ENCODE data around the gene ELL2.

Gene ELL2

DNA sequence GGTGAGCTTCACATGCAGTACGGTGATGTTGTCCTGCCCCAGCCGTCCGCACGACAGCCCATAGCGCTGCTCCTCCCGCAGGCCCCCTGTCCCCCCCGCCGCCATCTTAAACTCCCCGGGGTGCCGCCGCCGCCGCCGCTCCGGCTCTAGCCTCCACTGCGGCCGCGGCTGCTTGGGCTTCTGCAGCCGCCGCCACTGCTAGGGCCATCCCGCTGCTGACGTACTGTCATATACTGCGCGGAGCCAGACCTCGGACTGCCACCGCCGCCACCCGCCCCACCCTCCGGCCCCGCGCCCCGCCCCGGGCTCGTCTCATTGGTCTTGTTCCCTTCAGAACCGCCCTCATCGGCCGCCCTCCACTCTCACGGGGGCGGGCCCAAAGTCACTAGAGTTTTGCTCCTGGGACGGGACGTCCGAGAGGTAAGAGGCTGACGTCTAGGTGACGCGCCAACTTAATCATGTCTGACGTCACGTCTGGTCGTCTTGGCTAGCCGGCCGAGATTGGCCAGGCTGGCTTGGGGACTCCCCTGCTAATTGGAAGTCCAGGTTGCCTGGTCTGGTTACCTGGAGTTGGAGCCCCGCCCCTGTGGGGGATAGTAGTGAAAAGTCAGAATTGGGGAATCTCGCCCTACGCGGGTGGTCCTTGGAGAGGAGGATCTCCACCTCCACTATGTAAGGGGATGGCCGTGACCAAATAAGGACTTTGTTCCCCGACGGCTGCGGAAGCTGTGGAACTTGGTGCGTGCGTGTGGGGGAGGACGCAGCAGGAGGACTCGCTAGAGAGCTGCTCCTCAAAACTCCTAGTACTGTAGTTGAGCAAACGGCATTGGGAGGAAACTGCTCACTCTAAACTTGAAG lies at the start of gene ELL2:
ELL2 (minus strand) TSS at position 235 of the 858 bp plus-strand sequence; CDS start at position 105, 130 bp downstream.
- DNase-seq (ENCODE audit: low read depth in 1 of 2, low spot score in 1 of 2), result peak; percentile 85 to 94

DNA sequence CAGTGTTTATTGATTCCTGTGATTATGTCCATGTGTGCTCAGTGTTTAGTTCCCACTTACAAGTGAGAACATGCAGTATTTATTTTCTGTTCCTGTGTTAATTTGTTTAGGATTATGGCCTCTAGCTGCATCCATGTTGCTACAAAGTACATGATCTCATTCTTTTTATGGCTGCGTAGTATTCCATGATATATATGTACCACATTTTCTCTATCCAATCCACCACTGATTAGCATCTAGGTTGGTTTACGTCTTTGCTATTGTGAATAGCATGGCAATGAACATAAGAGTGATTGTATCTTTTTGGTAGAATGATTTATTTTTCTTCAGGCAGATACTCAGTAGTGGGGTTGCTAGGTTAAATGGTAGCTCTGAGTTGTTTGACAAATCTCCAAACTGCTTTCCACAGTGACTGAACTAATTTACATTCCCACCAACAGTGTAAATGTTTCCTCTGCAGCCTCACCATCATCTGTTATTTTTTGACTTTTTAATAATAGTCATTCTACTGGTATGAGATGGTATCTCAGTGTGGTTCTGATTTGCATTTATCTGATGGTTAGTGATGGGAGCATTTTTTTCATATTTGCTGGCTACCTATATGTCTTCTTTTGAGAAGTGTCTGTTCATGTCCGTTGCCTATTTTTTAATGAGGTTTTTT lies 47.5 kb upstream of the ELL2 start:
- no peak for DNase-seq (ENCODE audit: low read depth in 1 of 2, low spot score in 1 of 2)

DNA sequence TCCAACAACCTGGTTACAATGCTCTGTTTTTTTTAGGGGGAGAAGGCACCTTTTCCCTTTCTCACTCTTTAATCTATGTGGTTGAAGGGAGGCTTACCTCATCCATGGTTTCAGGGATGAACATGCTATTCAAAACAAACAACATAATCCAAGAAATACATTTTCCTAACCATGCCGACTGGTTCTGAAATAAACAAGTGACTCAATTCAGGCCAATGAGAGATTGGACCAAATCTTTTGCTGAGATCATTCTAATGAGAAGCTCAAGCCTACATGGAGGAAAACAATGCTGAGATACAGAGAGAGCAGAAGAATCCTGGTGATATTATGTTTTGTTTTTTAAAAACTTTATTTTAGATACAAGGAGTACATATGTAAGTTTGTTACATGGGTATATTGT lies 46.8 kb upstream of the ELL2 start:
- no peak for DNase-seq (ENCODE audit: low read depth in 1 of 2, low spot score in 1 of 2)

DNA sequence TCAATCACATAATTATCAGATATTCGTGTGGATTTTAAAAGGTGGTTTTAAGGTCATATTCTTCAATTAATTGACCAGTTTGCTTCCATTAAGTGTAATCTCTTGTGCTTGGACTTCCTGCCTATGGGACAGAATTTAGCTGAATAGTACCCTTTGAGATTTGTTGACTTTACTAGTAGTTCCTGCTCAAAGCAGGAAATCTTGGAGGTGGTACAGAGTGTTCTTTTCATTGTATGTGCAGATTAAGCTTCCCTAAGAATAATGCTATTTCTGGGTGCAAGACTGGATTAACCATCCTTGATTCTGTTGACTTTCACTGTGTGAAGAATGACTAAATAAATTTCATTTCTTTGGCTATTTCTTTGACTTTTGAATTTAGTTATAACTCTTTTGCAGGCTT lies 45.4 kb upstream of the ELL2 start:
- no peak for DNase-seq (ENCODE audit: low read depth in 1 of 2, low spot score in 1 of 2)

DNA sequence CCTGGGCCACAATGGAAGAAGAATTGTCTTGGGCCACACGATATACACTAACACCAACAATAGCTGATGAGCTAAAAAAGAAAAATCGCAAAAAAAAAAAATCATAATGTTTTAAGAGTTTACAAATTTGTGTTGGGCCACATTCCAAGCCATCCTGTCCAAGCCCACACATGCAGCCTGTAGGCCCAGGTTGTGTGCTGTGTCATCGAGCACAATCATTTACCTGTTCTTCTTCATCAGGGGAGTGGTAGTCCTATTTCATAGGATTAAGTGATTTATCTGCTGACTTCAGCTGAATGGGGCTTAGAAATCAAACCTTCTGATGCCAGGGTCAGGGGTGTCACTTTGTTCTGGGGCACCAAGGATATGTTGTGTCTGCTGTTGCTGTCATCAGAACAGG lies 44.6 kb upstream of the ELL2 start:
- DNase-seq (ENCODE audit: low read depth in 1 of 2, low spot score in 1 of 2), result no peak

DNA sequence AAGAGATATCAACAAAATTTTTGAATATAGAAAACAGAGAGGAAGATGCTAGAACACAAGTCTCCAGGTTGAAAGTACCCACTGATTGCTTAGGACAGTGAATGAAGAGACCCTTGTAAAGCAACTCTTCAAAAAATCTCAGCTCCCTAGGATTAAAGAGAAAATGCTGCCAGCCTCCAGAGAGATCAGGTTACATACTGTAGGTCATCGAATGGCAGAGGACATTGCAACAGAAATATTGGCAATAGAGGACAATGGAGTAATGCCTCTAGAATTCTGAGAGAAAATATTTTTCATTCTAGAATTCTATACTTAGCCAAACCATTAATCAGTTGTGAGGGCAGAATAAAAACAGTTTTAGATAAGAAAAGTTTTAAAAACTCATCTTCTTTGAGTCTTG lies 43.1 kb upstream of the ELL2 start:
- DNase-seq (ENCODE audit: low read depth in 1 of 2, low spot score in 1 of 2), result no peak

DNA sequence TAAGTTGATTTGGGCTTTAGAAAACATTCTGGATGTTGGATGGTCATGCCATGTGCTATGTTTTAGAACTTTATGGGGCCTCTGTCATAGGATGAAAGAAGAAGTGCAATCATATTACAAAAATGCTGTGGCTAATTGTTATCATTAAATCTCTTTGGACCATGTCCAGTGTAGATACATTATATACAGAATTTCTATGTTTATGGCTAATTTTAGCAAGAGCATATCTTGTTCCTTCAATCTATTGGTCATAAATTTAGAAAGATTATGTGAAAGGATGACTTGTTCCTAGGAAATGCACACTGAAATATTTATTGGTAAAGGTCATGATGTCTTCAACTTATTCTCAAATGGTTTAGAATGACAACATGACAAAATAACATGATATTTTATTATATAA lies 42.4 kb upstream of the ELL2 start:
- DNase-seq (ENCODE audit: low read depth in 1 of 2, low spot score in 1 of 2), result no peak

DNA sequence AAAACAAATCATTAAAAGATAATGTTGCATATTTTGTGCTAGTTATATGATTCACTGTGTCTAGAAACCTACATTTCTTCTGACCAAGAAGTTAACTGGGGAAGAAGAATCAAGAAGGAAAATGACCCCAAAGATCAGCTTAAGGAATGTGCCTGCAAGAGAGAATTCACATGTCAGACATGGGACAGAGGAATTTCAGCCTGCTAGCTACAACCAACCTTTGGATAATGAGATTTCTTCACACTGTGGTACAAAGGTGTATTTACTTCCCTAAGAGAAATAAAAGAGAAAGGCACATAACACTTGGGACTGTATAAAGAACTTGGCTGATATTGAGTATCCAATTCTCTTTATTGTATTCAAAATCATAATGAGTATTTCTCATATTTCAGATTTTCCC lies 39.6 kb upstream of the ELL2 start:
- no peak for DNase-seq (ENCODE audit: low read depth in 1 of 2, low spot score in 1 of 2)

DNA sequence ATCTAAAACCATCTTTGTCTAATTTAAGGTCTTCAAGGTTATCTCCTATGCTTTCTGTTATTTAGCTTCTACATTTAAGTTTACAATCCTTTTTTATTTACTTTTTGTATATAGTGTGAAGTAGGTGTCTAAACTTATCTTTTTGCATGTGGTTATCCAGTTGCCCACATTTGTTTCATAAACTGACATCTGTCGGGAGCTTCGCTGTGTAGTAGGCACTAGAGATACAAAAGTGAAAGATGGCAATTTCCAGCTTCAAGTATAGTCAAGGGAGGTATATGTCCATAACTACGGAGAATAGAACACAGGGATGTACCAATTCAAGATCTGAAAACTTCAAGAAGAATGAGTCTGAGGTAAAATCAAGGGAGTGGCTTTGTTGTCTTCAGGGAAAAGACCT lies 38.7 kb upstream of the ELL2 start:
- DNase-seq (ENCODE audit: low read depth in 1 of 2, low spot score in 1 of 2), result no peak

DNA sequence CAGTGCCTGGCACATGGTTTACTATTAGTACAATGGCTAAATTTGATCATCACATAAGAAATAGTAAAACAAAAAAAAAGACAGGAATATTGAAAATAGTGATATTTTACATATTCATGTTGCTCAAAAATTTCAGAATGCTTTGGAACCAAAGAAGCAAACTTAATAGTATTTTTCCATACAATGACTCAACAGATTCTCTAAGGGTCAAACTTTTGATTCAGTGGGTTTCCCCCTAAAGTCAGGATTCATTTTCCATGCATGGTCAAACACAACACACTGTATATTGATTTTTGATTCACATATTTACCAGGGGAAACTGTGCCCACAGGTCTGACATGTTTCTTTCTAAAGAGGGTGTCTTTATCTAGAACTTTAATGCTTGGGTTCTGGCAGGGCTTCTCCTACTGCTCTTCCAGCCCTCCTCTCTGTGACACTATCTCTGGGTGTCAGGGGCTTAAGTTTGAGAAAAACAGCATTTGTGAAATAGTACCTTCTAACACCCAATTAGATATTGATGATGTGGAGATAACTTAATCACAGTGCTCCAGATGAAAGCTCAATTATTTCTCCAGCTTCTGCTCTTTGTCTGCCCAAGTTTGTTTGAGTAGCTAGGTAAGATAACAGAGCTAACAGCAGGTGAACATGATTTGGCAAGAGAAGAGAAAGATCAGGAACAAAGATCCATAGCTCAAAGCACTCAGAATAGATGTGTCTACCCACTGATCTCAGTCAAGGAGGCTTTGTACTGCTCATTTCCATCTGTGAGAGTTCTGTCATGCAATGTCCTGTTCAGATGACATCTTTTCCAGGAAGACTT lies 35.5 kb upstream of the ELL2 start:
- DNase-seq (ENCODE audit: low read depth in 1 of 2, low spot score in 1 of 2), result no peak

DNA sequence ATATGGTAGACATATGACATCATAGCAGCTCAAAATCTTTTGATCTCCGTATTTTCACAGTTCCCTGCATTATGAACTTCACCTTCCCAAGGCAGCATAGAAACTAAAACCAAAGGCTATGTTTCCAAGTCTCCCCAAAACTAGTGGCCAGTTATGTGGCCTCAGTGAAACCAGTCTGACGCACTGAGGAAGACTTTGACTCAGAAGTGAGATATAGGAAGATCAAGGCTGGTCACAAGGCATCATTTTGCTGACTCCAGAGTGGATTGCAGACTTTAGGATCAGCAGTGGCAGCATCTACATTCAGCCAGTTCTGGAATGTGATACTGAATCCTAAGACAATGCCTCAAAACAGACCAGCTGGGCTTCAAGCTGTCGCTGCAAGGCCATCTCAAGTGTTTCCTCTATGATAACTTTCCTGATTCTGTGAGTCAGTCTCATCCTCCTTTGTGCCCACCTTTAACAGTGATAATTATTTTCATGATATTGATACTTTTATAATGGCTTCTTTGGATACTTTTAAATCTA lies 34.4 kb upstream of the ELL2 start:
- DNase-seq (ENCODE audit: low read depth in 1 of 2, low spot score in 1 of 2), result no peak

DNA sequence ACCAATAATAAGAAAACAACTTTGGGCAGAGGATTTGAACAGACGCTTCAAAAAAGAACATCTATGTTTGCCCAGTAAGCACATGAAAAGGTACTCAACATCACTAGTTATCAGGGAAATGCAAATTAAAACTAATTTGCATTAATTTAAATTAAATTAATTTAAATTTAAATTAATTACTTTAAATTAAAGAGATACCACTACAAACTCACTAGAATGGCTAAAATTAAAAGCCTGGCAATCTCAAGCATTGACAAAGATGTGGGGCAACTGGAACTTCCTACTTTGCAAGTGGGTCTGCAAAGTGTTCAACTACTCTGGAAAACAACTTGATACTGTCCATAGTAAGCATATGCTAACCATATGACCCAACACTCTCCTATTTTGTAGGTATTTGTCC lies 32.1 kb upstream of the ELL2 start:
- no peak for DNase-seq (ENCODE audit: low read depth in 1 of 2, low spot score in 1 of 2)

DNA sequence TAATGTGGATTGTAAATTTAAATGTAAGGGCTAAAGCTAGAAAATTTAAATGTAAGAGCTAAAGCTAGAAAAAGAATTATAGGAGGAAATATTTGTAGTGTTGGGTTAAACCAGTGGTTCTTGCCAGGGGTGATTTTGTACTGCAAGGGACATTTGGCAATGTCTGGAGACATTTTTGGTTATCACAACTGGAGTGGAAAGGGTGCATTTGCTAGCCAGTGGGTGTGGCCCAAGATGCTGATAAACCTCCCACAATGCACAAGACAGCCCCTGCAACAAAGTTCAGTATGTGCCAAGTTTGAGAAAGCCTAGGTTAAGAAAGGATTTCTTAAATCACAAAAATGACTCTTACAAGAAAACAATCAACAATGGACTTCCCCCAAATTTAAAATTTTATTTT lies 31.6 kb upstream of the ELL2 start:
- no peak for DNase-seq (ENCODE audit: low read depth in 1 of 2, low spot score in 1 of 2)

DNA sequence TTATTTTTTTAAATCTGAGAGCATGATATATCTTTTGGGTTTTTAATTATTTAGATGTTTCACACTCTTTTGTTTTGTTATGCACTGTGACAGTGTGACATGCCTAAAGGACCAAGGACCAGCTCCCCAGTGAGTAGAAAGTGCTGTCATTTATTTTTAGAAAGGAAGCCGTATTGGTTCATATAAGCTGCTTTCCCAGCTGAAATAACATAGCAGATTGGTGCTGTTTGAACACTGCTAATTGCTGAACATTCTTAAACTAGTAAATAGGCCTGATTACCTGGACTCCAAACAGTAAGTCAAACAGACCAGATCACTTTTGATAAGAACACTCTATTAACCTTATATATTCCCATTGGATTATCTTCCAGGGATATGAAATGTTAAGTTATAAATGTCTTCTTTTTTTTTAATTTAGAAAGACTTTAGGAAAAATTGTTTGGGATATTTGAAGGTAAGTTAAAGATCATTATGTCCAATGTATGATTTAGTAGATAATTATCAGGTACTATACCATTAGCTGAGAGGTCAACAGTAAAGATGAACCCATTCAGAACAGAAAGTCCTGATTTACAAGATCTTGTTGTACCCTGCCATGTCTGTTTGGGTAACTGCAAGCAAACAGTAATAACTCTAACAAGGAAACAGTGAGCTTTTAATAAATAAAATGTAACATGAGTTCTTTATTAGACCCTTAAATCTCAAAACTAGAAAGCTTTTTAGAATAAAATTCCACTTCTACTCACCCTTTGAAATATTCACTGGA lies 27.8 kb upstream of the ELL2 start:
- DNase-seq (ENCODE audit: low read depth in 1 of 2, low spot score in 1 of 2), result no peak

DNA sequence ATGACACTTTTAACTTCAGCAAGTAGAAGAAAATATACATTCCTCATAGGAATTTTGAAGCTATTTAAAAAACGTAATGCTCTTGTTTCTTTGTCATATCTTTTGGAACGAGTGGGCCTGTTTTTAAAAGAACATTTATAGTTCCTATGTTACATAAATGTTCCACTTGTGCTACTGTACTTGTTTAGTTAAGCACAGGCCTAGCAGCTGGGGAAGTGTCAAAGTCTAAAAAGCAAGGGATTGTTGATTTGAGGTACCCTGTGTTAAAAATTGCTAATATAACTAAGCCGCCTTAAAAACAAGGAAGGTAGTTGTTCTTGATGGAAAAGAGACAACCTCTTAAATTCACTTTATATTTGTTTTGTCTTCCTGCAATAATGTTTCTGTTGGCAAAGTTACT lies 27.2 kb upstream of the ELL2 start:
- no peak for DNase-seq (ENCODE audit: low read depth in 1 of 2, low spot score in 1 of 2)

DNA sequence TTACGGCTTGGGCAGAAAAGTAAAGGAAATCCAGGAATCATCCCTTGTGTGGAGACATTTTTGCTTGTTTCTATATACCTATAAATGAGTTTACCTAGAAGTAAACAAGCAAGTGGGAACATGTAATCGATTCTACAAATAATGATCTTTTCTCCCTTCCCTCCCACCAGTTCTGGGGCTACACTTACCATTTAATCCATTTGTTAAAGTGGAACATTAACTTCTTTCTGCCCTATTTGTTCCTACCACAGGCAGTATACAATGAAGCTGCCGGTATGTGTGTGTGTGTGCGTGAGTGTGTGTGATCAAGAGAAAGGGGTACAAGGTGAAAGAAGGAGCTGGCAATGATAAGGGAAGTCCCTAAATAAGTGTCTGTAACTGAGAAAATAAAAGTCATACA lies 26.4 kb upstream of the ELL2 start:
- no peak for DNase-seq (ENCODE audit: low read depth in 1 of 2, low spot score in 1 of 2)

DNA sequence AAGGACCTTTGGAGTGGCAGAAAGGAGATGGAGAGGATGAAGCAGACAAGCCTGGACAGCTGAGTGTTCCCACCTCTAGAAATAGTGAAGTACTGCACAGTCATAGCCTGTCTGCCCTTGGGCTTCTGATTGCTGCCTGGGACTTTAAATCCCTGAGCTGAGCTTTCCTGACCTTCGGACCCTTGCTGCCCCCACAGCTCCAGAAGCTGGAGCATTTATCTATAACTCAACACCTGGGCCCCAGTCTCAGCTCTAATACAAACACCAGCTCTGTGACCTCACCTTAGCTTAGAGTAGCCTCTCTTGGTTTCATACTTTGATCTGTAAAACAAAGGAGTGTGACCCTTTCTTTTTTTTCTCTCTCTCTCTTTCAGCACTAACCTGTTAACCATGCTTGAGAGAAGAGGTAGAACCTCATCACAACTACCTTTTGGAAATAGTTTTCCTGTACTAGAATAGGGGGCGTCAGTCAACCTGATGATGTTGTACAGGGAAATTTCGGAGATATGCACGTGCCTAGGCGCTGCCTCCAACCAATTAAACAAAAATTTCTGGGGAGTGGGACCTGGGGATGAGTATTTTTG lies 25.4 kb upstream of the ELL2 start:
- no peak for DNase-seq (ENCODE audit: low read depth in 1 of 2, low spot score in 1 of 2)

DNA sequence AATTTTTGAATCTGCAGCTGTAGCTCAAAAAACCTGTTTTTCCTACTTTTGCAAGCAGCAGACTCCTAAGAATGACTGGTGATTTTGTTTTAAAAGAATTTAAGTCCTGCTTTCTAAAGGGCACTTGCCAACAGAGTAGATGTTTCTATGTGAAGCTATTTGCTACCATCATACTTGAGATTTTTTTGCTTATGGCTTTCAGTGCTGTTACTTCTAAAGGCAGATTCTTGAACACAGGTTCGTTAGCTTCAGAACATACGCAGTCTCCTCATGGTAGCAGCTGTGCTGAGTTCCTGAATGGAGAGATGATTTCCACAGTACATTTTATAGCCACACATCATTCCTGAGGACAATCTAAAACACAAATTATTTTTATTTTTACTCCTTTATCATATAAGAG lies 24.4 kb upstream of the ELL2 start:
- DNase-seq (ENCODE audit: low read depth in 1 of 2, low spot score in 1 of 2), result no peak

DNA sequence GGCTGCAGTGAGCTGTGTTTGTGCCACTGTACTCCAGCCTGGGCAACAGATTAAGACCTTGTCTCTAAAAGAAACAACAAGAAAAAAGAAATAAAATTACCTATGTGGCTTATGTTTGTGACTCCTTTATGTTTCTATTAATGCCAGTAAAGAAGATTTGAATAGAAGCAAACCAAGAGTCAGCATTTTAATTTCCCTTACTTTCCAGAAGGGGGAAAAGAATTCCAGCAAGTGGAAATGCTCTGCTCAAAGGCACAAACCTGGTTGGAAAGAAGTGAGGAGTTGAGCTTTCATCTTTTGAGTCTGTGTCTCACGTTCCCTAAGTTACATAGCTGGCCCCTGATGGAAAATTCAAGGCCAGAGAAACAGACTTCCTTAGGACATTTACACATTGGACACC lies 23.6 kb upstream of the ELL2 start:
- no peak for DNase-seq (ENCODE audit: low read depth in 1 of 2, low spot score in 1 of 2)

DNA sequence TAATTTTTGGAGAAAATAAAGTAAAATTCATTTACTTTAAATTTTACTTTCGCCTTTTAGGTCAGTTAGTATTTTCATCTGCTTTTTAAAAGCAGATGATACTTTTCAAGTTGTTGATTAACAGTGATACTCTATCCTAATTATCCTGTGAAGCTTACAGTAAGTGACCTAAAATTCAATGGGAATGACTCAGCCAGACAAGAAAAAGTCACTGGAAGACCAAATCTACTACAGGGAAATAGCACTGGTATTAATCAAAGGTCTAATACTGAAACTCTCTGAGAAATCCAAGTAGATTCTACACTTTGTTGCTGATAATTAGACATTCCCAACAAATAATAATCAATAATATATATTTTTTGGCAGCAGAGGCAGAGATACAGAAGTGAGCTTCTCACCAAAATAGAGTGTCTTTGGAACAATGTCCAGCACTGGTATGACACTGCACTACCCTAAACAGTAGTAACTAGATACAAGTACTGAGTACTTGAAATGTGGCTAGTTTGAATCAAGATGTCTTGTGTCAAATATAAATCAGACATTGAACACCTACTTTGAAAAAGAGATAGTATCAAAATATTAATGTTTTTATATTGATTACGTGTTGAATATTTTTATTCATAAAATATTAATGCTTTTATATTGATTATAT lies 22.8 kb upstream of the ELL2 start:
- DNase-seq (ENCODE audit: low read depth in 1 of 2, low spot score in 1 of 2), result no peak
